Hepatocyte (in vitro differentiated cells): ENCODE data around the gene ZBTB20.

Source experiments
- CTCF ChIP-seq: fragments of 200-600 bp; sonication (generic); IDR thresholded peaks from 2 replicates; pipeline ENCODE4 v1.5.1; 2016; ENCODE audit warnings: antibody characterized with exemption, mild to moderate bottlenecking; ENCODE audit not compliant: poor library complexity
- EZH2 ChIP-seq: fragments of 200-600 bp; sonication (generic); IDR thresholded peaks from 2 replicates; pipeline ENCODE4 v1.6.1; 2016; ENCODE audit warnings: antibody characterized with exemption, mild to moderate bottlenecking, borderline replicate concordance

- TF ChIP-seq CTCF = no peak
- no peak for TF ChIP-seq EZH2
These were observed 696.0 kb downstream of the ZBTB20 start for GRCh38 chr3:114451051-114451451.
